Chondrocyte (in vitro differentiated cells): ENCODE results near the gene CLCN4. TPM values are rescaled to one million over a fixed set of nuclear protein-coding genes. Genes with fewer than 3 reads are reported as not detected.

Source experiments
- DNase-seq: peaks from one replicate; pipeline ENCODE4 v3.0.0; 2021; ENCODE audit warnings: mixed read lengths, low spot score
- H3K27ac Mint-ChIP-seq: one replicate; pipeline ENCODE4 v1.8.0; 2021; ENCODE audit warnings: mild to moderate bottlenecking, moderate library complexity, mixed read lengths; ENCODE audit not compliant: unreplicated experiment
- H3K27me3 Mint-ChIP-seq: 2 replicates; pipeline ENCODE4 v1.8.0; 2021; ENCODE audit warnings: low read depth, mixed read lengths
- H3K36me3 Mint-ChIP-seq: 2 replicates; pipeline ENCODE4 v1.8.0; 2021; ENCODE audit warnings: low read depth, mixed read lengths
- H3K4me1 Mint-ChIP-seq: 2 replicates; pipeline ENCODE4 v1.8.0; 2021; ENCODE audit warnings: low read depth, mild to moderate bottlenecking, mixed read lengths
- H3K4me3 Mint-ChIP-seq: one replicate; pipeline ENCODE4 v1.8.0; 2021; ENCODE audit warnings: mild to moderate bottlenecking, moderate library complexity, mixed read lengths; ENCODE audit not compliant: unreplicated experiment
- H3K9me3 Mint-ChIP-seq: 2 replicates; pipeline ENCODE4 v1.8.0; 2021; ENCODE audit warnings: low read depth, mixed read lengths
- total RNA-seq: library from RNA; stranded (reverse); gene quantifications from 3 replicates; pipeline ENCODE4 v1.2.1, GENCODE V29; 2021
- TF ChIP-seq, protein P1 (sequence below): fragments of 200-600 bp; sonication (generic); IDR thresholded peaks from 2 replicates; pipeline ENCODE4 v1.5.0; 2021; ENCODE audit warnings: antibody characterized with exemption, mild to moderate bottlenecking, moderate library complexity

Gene CLCN4
- total RNA-seq, 1 donor from 2014 or later: 2.2 TPM

DNA sequence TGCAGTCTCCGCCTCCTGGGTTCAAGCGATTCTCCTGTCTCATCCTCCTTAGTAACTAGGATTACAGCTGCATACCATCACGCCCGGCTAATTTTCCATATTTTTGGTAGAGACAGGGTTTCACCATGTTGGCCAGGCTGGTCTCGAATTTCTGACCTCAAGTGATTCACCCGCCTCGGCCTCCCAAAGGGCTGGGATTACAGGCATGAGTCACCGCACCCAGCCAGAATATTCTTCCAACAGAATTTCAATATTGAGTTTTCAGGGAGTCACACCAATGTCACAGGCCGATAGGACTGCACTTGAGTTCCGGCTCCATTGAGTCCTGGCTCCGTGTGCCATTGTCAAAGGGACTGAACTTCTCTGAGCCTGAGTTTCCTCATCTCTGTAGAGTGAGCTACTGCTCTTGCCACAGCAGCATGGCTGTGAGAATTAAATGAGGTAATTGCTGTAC is 82.9 kb downstream of the CLCN4 start:
- peaks cover 1% of the 10 kb centered on the region for H3K36me3 Mint-ChIP-seq
- TF ChIP-seq, protein P1, sequence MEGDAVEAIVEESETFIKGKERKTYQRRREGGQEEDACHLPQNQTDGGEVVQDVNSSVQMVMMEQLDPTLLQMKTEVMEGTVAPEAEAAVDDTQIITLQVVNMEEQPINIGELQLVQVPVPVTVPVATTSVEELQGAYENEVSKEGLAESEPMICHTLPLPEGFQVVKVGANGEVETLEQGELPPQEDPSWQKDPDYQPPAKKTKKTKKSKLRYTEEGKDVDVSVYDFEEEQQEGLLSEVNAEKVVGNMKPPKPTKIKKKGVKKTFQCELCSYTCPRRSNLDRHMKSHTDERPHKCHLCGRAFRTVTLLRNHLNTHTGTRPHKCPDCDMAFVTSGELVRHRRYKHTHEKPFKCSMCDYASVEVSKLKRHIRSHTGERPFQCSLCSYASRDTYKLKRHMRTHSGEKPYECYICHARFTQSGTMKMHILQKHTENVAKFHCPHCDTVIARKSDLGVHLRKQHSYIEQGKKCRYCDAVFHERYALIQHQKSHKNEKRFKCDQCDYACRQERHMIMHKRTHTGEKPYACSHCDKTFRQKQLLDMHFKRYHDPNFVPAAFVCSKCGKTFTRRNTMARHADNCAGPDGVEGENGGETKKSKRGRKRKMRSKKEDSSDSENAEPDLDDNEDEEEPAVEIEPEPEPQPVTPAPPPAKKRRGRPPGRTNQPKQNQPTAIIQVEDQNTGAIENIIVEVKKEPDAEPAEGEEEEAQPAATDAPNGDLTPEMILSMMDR: no peak
- H3K27me3 Mint-ChIP-seq: no peaks in the 10 kb centered on the region
- H3K4me1 Mint-ChIP-seq: peaks cover 21% of the 10 kb centered on the region
- H3K27ac Mint-ChIP-seq: peak overlapping the region; percentile 9
- DNase-seq: no peak
- H3K4me3 Mint-ChIP-seq: no peak overlapping the region
- H3K9me3 Mint-ChIP-seq: peaks cover 11% of the 10 kb centered on the region

DNA sequence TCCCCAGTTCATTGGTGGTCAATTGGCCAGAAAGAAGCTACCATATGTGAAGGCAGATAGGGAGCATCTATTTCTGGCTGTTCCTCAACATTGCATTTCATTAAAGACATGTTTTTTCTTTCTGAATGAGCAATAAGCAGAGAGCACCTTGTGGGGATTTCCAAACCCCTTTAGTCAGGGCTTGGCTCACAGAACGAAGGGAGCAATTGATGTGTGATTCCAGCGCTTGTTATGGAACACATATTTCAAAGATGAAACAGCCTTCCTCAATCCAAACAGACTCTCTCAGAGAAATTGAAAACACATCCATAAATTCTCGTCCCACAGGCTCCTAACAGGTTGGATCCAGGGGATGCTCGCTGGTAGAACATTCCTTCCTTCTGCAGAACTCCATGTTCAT is 84.1 kb downstream of the CLCN4 start:
- peaks cover 16% of the 10 kb centered on the region for H3K4me1 Mint-ChIP-seq
- H3K27me3 Mint-ChIP-seq: no peaks in the 10 kb centered on the region
- no peak for DNase-seq
- peaks cover 7% of the 10 kb centered on the region for H3K9me3 Mint-ChIP-seq
- H3K36me3 Mint-ChIP-seq: no peaks in the 10 kb centered on the region
- H3K27ac Mint-ChIP-seq: peak overlapping the region; percentile 27
- H3K4me3 Mint-ChIP-seq: no peak overlapping the region
- TF ChIP-seq, protein P1: no peak

DNA sequence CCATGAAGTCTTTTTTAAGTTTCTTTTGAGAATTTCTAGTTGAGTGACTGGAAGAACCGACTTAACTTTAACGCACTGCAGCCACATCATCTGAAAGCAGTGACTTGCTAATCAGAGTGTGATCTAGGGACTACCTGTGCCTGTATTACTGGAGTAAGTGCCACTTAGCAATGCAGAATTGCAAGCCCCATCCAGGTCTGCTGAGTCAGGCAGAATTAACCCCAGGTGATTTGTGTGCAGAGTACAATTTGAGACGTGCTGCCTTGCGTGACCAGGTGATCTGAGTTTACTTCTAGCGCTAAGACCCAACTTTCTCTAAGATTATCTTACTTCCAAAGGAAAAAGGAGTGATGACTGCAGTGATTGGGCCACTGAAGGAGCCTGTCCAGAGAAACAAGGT is 85.3 kb downstream of the CLCN4 start:
- no peak for DNase-seq
- H3K9me3 Mint-ChIP-seq: peaks cover 5% of the 10 kb centered on the region
- H3K4me1 Mint-ChIP-seq: peaks cover 13% of the 10 kb centered on the region
- H3K27me3 Mint-ChIP-seq: no peaks in the 10 kb centered on the region
- H3K4me3 Mint-ChIP-seq: no peak overlapping the region
- TF ChIP-seq, protein P1: no peak
- peaks cover 2% of the 10 kb centered on the region for H3K36me3 Mint-ChIP-seq
- no peak overlapping the region for H3K27ac Mint-ChIP-seq

GRCh38 chrX:10243106-10243505 is 86.3 kb downstream of the CLCN4 start:
- no peak overlapping the region for H3K27ac Mint-ChIP-seq
- no peaks in the 10 kb centered on the region for H3K27me3 Mint-ChIP-seq
- no peak for DNase-seq
- peaks cover 13% of the 10 kb centered on the region for H3K4me1 Mint-ChIP-seq
- TF ChIP-seq, protein P1: no peak
- H3K9me3 Mint-ChIP-seq: peaks cover 6% of the 10 kb centered on the region
- H3K4me3 Mint-ChIP-seq: no peak overlapping the region
- H3K36me3 Mint-ChIP-seq: peaks cover 2% of the 10 kb centered on the region

- H3K4me1 Mint-ChIP-seq: peaks cover 8% of the 10 kb centered on the region
- DNase-seq: no peak
- H3K27me3 Mint-ChIP-seq: no peaks in the 10 kb centered on the region
- H3K4me3 Mint-ChIP-seq: no peak overlapping the region
- peaks cover 12% of the 10 kb centered on the region for H3K9me3 Mint-ChIP-seq
- H3K36me3 Mint-ChIP-seq: peaks cover 2% of the 10 kb centered on the region
- no peak overlapping the region for H3K27ac Mint-ChIP-seq
- TF ChIP-seq, protein P1: no peak
Measured at GRCh38 chrX:10244915-10245622, 88.3 kb downstream of the CLCN4 start.
